ENCODE results near the gene ACLY. TPM values are rescaled to one million over a fixed set of nuclear protein-coding genes. Genes with fewer than 3 reads are reported as not detected.

Gene ACLY
- total and polyA plus RNA-seq, 2 of the 13 experiments (the other 11 are each of a cell fraction or from before 2014, with no cell fraction given) = 111 to 218 TPM

DNA sequence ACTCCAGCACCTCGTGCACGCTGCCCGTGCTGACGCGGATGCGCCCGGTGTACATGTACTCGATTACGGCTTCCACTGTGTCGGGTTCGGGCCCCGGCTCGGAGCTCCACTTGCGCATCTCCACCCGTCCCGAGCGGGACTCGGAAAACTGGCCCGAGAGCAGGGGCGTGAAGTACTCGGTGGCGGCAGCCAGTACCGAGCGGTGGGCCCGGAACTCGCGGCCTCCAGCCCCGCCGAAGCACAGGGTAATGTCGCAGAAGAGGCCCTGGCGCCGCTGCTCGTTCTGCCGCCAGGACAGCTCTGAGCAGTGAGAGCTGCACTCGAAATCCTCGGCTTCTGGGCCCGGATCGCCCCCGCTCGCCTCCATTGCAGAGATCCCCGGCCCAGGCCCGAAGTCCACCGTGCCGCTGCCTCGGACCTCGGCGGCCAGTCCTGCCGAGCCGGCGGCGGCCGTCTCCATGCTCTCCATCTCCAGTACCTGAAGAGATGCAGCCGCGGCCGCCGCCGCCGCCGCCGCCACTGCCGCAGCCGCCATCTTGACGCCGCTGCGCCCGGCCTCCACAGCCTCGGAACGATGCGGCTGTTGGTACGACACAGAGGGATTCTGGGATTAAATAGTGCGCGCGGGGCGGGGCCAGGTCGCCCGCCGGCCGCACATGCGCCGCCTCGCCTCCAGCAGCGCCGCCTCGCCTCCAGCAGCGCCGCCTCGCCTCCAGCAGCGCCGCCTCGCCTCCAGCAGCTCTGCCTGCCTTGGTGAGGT, 53.7 kb downstream of the ACLY start, which contains the start of gene KLHL11 (continued):
- TF ChIP-seq, protein P1, sequence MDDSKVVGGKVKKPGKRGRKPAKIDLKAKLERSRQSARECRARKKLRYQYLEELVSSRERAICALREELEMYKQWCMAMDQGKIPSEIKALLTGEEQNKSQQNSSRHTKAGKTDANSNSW (CRISPR knock-in tag; IDR thresholded peaks at IDR 0.05; ENCODE audit: borderline replicate concordance) = peak; percentile 6; the same call in 1 of the 2 replicates
- TF ChIP-seq, protein P2, sequence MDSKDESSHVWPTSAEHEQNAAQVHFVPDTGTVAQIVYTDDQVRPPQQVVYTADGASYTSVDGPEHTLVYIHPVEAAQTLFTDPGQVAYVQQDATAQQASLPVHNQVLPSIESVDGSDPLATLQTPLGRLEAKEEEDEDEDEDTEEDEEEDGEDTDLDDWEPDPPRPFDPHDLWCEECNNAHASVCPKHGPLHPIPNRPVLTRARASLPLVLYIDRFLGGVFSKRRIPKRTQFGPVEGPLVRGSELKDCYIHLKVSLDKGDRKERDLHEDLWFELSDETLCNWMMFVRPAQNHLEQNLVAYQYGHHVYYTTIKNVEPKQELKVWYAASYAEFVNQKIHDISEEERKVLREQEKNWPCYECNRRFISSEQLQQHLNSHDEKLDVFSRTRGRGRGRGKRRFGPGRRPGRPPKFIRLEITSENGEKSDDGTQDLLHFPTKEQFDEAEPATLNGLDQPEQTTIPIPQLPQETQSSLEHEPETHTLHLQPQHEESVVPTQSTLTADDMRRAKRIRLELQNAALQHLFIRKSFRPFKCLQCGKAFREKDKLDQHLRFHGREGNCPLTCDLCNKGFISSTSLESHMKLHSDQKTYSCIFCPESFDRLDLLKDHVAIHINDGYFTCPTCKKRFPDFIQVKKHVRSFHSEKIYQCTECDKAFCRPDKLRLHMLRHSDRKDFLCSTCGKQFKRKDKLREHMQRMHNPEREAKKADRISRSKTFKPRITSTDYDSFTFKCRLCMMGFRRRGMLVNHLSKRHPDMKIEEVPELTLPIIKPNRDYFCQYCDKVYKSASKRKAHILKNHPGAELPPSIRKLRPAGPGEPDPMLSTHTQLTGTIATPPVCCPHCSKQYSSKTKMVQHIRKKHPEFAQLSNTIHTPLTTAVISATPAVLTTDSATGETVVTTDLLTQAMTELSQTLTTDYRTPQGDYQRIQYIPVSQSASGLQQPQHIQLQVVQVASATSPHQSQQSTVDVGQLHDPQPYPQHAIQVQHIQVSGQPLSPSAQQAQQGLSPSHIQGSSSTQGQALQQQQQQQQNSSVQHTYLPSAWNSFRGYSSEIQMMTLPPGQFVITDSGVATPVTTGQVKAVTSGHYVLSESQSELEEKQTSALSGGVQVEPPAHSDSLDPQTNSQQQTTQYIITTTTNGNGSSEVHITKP (CRISPR knock-in tag; IDR thresholded peaks at IDR 0.05; ENCODE audit: low read depth) = no peak; the same call in 1 of the 2 replicates
- 0 out of 2 replicates have a peak, but pooled peaks have one; percentile 9 for TF ChIP-seq SOX13 (IDR thresholded peaks at IDR 0.05)
- peak in 1 of 2 experiments; percentile 15; a peak in 1 of 4 replicates for TF ChIP-seq SOX13 (CRISPR knock-in tag; conservative IDR thresholded peaks at IDR 0.05 in 1 of 2, IDR thresholded peaks at IDR 0.05 in 1 of 2)
- 0 out of 2 replicates have a peak, but pooled peaks have one; percentile 25 for TF ChIP-seq PAWR (CRISPR knock-in tag; IDR thresholded peaks at IDR 0.05; ENCODE audit: borderline replicate concordance)
- TF ChIP-seq LCORL (IDR thresholded peaks at IDR 0.05) = no peak
- no peak; the same call in 1 of the 2 replicates for TF ChIP-seq LCORL (CRISPR knock-in tag; IDR thresholded peaks at IDR 0.05)
- TF ChIP-seq, protein P3, sequence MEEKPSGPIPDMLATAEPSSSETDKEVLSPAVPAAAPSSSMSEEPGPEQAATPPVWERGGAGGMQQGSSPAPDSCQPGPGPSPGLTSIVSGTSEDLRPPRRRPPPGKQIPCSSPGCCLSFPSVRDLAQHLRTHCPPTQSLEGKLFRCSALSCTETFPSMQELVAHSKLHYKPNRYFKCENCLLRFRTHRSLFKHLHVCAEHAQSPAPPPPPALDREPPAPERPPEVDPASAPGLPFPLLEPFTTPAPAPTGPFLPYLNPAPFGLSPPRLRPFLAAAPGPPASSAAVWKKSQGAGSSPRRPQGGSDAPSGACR (CRISPR knock-in tag; IDR thresholded peaks at IDR 0.05) = peak; percentile 42; the same call in 1 of the 2 replicates
- TF ChIP-seq ZNF326 (CRISPR knock-in tag; IDR thresholded peaks at IDR 0.05; ENCODE audit: borderline replicate concordance) = no peak
- TF ChIP-seq ZNF563 (CRISPR knock-in tag; IDR thresholded peaks at IDR 0.05) = no peak; the same call in none of the 2 replicates
- peak; percentile 61 for TF ChIP-seq MIXL1 (CRISPR knock-in tag; IDR thresholded peaks at IDR 0.05)
- TF ChIP-seq ZNF777 (CRISPR knock-in tag; IDR thresholded peaks at IDR 0.05) = peak; percentile 70
- TF ChIP-seq ZNF24 (IDR thresholded peaks at IDR 0.05) = no peak
- no peak for TF ChIP-seq ARNT (IDR thresholded peaks at IDR 0.05)
- no peak; the same call in 1 of the 2 replicates for TF ChIP-seq THYN1 (CRISPR knock-in tag; IDR thresholded peaks at IDR 0.05; ENCODE audit: borderline replicate concordance, low read depth)
- TF ChIP-seq SMYD3 (CRISPR knock-in tag; IDR thresholded peaks at IDR 0.05) = peak; percentile 88
- TF ChIP-seq, protein P4, sequence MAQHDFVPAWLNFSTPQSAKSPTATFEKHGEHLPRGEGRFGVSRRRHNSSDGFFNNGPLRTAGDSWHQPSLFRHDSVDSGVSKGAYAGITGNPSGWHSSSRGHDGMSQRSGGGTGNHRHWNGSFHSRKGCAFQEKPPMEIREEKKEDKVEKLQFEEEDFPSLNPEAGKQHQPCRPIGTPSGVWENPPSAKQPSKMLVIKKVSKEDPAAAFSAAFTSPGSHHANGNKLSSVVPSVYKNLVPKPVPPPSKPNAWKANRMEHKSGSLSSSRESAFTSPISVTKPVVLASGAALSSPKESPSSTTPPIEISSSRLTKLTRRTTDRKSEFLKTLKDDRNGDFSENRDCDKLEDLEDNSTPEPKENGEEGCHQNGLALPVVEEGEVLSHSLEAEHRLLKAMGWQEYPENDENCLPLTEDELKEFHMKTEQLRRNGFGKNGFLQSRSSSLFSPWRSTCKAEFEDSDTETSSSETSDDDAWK (CRISPR knock-in tag; IDR thresholded peaks at IDR 0.05) = no peak
- no peak for TF ChIP-seq SETDB1 (CRISPR knock-in tag; IDR thresholded peaks at IDR 0.05; ENCODE audit: borderline replicate concordance)
- TF ChIP-seq ZFP36L1 (CRISPR knock-in tag; IDR thresholded peaks at IDR 0.05) = no peak
- peak; percentile 90; the same call in 2 of the 3 replicates for TF ChIP-seq MXI1 (IDR thresholded peaks at IDR 0.05; ENCODE audit: borderline replicate concordance, low read depth, low read length)
- peak; percentile 68; the same call in 1 of the 2 replicates for TF ChIP-seq BORCS8-MEF2B (CRISPR knock-in tag; IDR thresholded peaks at IDR 0.05)
- TF ChIP-seq, protein P5, sequence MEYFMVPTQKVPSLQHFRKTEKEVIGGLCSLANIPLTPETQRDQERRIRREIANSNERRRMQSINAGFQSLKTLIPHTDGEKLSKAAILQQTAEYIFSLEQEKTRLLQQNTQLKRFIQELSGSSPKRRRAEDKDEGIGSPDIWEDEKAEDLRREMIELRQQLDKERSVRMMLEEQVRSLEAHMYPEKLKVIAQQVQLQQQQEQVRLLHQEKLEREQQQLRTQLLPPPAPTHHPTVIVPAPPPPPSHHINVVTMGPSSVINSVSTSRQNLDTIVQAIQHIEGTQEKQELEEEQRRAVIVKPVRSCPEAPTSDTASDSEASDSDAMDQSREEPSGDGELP (IDR thresholded peaks at IDR 0.05; ENCODE audit: borderline replicate concordance, low read depth) = peak; percentile 60; the same call in 1 of the 2 replicates
- peak; percentile 91 for TF ChIP-seq HES4 (CRISPR knock-in tag; IDR thresholded peaks at IDR 0.05; ENCODE audit: borderline replicate concordance)
- no peak; the same call in 1 of the 2 replicates for TF ChIP-seq FOSL2 (CRISPR knock-in tag; IDR thresholded peaks at IDR 0.05)

All from HepG2 (cell line).